Liver (tissue), 9 donors: ENCODE data around the gene PDE1C. TPM values are rescaled to one million over a fixed set of nuclear protein-coding genes. Genes with fewer than 3 reads are reported as not detected.

Experiments
- DNase-seq: peaks from one replicate; pipeline ENCODE4 v3.0.0-alpha.2; 2017; ENCODE audit warnings: low spot score
- H3K27ac ChIP-seq, 2 donors: one replicate each; pipeline ENCODE4 v1.7.0; 2013; ENCODE audit warnings: inconsistent platforms in 2 of 2, low read length in 2 of 2, control low read depth in 1 of 2, low read depth in 1 of 2, mild to moderate bottlenecking in 1 of 2
- H3K27me3 ChIP-seq, 4 donors: one replicate each; pipeline versions ENCODE4 v1.6.1 to v1.7.0; 2013; ENCODE audit warnings: low read length in 3 of 4, inconsistent platforms in 1 of 4, mild to moderate bottlenecking in 1 of 4, moderate library complexity in 1 of 4; ENCODE audit not compliant: control insufficient read depth in 4 of 4, insufficient read depth in 4 of 4
- H3K36me3 ChIP-seq, 4 donors: one replicate each; pipeline versions ENCODE4 v1.6.1 to v1.7.0; 2013; ENCODE audit warnings: low read length in 3 of 4, mild to moderate bottlenecking in 3 of 4, low read depth in 1 of 4, moderate library complexity in 1 of 4; ENCODE audit not compliant: control insufficient read depth in 4 of 4, insufficient read depth in 3 of 4
- H3K4me1 ChIP-seq, 4 donors: one replicate each; pipeline versions ENCODE4 v1.6.1 to v1.7.0; 2013; ENCODE audit warnings: low read length in 3 of 4, mild to moderate bottlenecking in 3 of 4, moderate library complexity in 1 of 4; ENCODE audit not compliant: control insufficient read depth in 4 of 4, insufficient read depth in 4 of 4
- H3K4me3 ChIP-seq, 3 donors: one replicate each; pipeline versions ENCODE4 v1.6.1 to v1.7.0; 2013; ENCODE audit warnings: low read length in 3 of 3, control low read depth in 1 of 3, low read depth in 1 of 3, mild to moderate bottlenecking in 1 of 3
- H3K9ac ChIP-seq, 2 donors: one replicate each; pipeline ENCODE4 v1.7.0; 2013; ENCODE audit warnings: low read length in 2 of 2, mild to moderate bottlenecking in 2 of 2, moderate library complexity in 2 of 2, control low read depth in 1 of 2, low read depth in 1 of 2
- H3K9me3 ChIP-seq, 4 donors: one replicate each; pipeline versions ENCODE4 v1.6.1 to v1.7.0; 2013; ENCODE audit warnings: low read length in 3 of 4; ENCODE audit not compliant: control insufficient read depth in 4 of 4
- ATF3 ChIP-seq: IDR thresholded peaks from 2 replicates; pipeline ENCODE4 v1.6.1; 2016; ENCODE audit warnings: antibody characterized with exemption
- CTCF ChIP-seq: fragments of 150-350 bp; IDR thresholded peaks from 2 replicates; pipeline ENCODE4 v1.5.1; 2017; ENCODE audit warnings: improper control_type of control experiment, low read depth, low read length; ENCODE audit not compliant: missing input control
- EGR1 ChIP-seq, 2 donors: IDR thresholded peaks; 2 replicates each; pipeline ENCODE4 v1.6.1; 2016 to 2018; ENCODE audit warnings: antibody characterized with exemption in 2 of 2, low read depth in 2 of 2
- FOXA1 ChIP-seq: IDR thresholded peaks from 2 replicates; pipeline ENCODE4 v1.6.1; 2016; ENCODE audit warnings: antibody characterized with exemption
- FOXA2 ChIP-seq: IDR thresholded peaks from 2 replicates; pipeline ENCODE4 v1.6.1; 2016; ENCODE audit warnings: antibody characterized with exemption
- GABPA ChIP-seq, 2 donors: IDR thresholded peaks in 1 of 2; conservative IDR thresholded peaks in 1 of 2; 2 replicates each; pipeline ENCODE4 v1.6.1; 2016; ENCODE audit warnings: antibody characterized with exemption in 2 of 2, mild to moderate bottlenecking in 1 of 2, moderate library complexity in 1 of 2
- HNF4A ChIP-seq, 2 donors: conservative IDR thresholded peaks; 2 replicates each; pipeline ENCODE4 v1.6.1; 2016; ENCODE audit warnings: antibody characterized with exemption in 2 of 2, mild to moderate bottlenecking in 2 of 2
- HNF4G ChIP-seq: IDR thresholded peaks from 2 replicates; pipeline ENCODE4 v1.6.1; 2016; ENCODE audit warnings: antibody characterized with exemption
- JUND ChIP-seq, 2 donors: IDR thresholded peaks; 2 replicates each; pipeline ENCODE4 v1.6.1; 2016; ENCODE audit warnings: antibody characterized with exemption in 2 of 2
- MAX ChIP-seq: IDR thresholded peaks from 2 replicates; pipeline ENCODE4 v1.6.1; 2016; ENCODE audit warnings: antibody characterized with exemption
- NR2F2 ChIP-seq: IDR thresholded peaks from 2 replicates; pipeline ENCODE4 v1.6.1; 2016; ENCODE audit warnings: antibody characterized with exemption
- RAD21 ChIP-seq, 2 donors: IDR thresholded peaks; 2 replicates each; pipeline ENCODE4 v1.6.1; 2016; ENCODE audit warnings: antibody characterized with exemption in 2 of 2, mild to moderate bottlenecking in 2 of 2
- REST ChIP-seq: IDR thresholded peaks from 2 replicates; pipeline ENCODE4 v1.6.1; 2016; ENCODE audit warnings: antibody characterized with exemption, mild to moderate bottlenecking
- RXRA ChIP-seq, 2 donors: IDR thresholded peaks; 2 replicates each; pipeline ENCODE4 v1.6.1; 2017 to 2018; ENCODE audit warnings: antibody characterized with exemption in 2 of 2, mild to moderate bottlenecking in 1 of 2
- SP1 ChIP-seq: IDR thresholded peaks from 2 replicates; pipeline ENCODE4 v1.6.1; 2018; ENCODE audit warnings: antibody characterized with exemption, mild to moderate bottlenecking
- TAF1 ChIP-seq: conservative IDR thresholded peaks from 2 replicates; pipeline ENCODE4 v1.6.1; 2016; ENCODE audit warnings: antibody characterized with exemption, mild to moderate bottlenecking
- YY1 ChIP-seq: IDR thresholded peaks from 2 replicates; pipeline ENCODE4 v1.6.1; 2016; ENCODE audit warnings: antibody characterized with exemption, mild to moderate bottlenecking
- ZBTB33 ChIP-seq: IDR thresholded peaks from 2 replicates; pipeline ENCODE4 v1.6.1; 2016; ENCODE audit warnings: antibody characterized with exemption
- WGBS: extraction: QIAGEN DNeasy Blood & Tissue Kit; methylation state at CpG from one replicate; pipeline ENCODE4 v1.1.7; 2013; 5-methylcytosine and 5-hydroxymethylcytosine counted together
- polyA plus RNA-seq, 2 donors: library from polyadenylated mRNA; stranded (reverse) in 1 of 2; unstranded in 1 of 2; fragments of 200-250 nt in 1 of 2; fragments of >200 nt in 1 of 2; fragmentation: Nextera tagmentation in 1 of 2; extraction: Ambion mirVana in 1 of 2; gene quantifications; one replicate each; pipeline versions ENCODE4 v1.2.1 to v1.2.3, GENCODE V29; 2013 to 2015
- total RNA-seq, 2 donors: library from RNA; depleted of rRNA; stranded (reverse); fragments of >200 nt; gene quantifications; one replicate each; pipeline ENCODE4 v1.2.3, GENCODE V29; 2014
- donor health status: healthy.
- donor health status: healthy.
- donor health status: healthy.
- donor health status: healthy.
- donor health status: healthy.

Gene PDE1C
- total and polyA plus RNA-seq, 4 donors = 0.05 to 0.92 (median 0.47) TPM; not detected in 1

- H3K36me3 ChIP-seq = no peaks in the 10 kb centered on the region
- TF ChIP-seq ZBTB33 (no peak), MAX (no peak), RXRA (IDR thresholded peaks at IDR 0.05) (no peak), HNF4A (conservative IDR thresholded peaks at IDR 0.05) (no peak), SP1 (no peak), EGR1 (IDR thresholded peaks at IDR 0.05; ENCODE audit: low read depth in 2 of 2) (no peak), TAF1 (no peak), REST (no peak), JUND (IDR thresholded peaks at IDR 0.05) (no peak), CTCF (no peak), GABPA (IDR thresholded peaks at IDR 0.05 in 1 of 2, conservative IDR thresholded peaks at IDR 0.05 in 1 of 2) (no peak), RAD21 (IDR thresholded peaks at IDR 0.05) (no peak), FOXA2 (no peak), HNF4G (no peak), ATF3 (no peak), FOXA1 (no peak), NR2F2 (no peak), YY1 (no peak)
- peaks cover 0 to 5% (median 0%) of the 10 kb centered on the region in 4 donors for H3K27me3 ChIP-seq
- H3K4me1 ChIP-seq = no peaks in the 10 kb centered on the region
- no peaks in the 10 kb centered on the region for H3K9me3 ChIP-seq
- DNase-seq = no peak
- no peak overlapping the region for H3K4me3 ChIP-seq
- no peak overlapping the region for H3K9ac ChIP-seq
- H3K27ac ChIP-seq = no peak overlapping the region
- 80% methylated on average over 4 of the region's 4 CpGs for WGBS
These were observed 305.7 kb downstream of the PDE1C start for GRCh38 chr7:31764462-31764861.
